SW 1271 (cell line): Measurements from ENCODE around the gene ETNK2.

Experiments
- DNase-seq, 2 experiments: peaks; one replicate each; lab custom pipeline; 2025; lab: John Stamatoyannopoulos, UW

ETNK2 gene

DNA sequence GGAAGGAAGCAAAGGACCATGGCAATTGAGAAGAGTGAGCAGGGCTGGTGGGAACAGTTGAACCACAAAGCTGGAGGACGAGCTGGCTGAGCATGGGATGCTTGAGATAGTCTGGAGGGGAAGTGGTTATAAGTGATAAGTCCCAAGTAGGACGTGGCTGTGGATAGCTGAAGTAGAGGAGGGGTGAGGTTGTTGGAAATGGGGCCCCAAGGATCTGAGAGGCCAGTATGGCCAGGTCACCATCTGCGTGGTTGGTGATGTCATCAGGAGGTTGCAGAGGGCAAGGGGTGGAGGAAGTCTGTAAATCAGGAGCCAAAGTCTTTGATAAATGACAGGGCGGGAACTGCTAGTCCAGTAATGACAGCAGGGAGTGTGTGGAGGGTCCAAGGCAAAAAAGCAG, 25.3 kb upstream of the ETNK2 start:
- DNase-seq = no peak

DNA sequence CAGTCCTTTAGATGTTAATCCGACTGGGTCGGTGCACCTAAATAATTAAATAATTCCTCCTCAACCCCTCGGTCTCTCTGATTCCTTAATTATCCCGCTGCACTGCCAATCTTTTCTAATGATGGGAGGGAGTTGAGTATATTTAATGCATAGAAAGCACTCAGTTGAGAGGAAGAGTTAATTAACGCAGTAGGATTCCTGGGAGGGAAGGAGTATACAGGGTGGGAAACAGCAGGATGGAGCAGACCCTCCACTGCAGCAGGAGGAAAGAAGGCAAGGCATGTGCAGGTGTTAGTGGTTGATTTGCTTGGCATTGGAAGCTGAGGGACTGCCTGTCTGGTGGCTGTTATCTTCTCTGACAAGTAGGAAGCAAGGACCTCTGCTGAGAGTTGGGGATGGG, 24.2 kb upstream of the ETNK2 start:
- DNase-seq = no peak

DNA sequence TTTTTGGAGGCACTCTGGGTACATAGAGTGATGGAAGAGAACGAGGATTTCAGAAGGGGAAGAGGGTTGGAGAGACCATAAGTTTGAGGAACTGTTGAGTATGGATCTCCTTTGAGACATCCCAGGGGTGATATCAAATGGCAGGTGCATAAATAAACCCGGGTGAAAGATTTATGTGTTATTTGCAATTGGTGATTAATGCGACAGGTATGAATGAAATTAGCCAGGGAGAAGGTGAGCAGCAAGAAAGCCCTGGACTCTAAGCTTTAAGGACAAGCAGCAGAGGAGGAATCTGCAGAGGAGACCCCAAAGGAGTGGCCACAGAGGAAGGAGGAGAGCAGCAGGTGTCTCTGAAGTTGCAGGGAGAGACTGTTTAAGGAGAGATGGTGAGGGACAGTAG, 23.1 kb upstream of the ETNK2 start:
- DNase-seq = no peak

DNA sequence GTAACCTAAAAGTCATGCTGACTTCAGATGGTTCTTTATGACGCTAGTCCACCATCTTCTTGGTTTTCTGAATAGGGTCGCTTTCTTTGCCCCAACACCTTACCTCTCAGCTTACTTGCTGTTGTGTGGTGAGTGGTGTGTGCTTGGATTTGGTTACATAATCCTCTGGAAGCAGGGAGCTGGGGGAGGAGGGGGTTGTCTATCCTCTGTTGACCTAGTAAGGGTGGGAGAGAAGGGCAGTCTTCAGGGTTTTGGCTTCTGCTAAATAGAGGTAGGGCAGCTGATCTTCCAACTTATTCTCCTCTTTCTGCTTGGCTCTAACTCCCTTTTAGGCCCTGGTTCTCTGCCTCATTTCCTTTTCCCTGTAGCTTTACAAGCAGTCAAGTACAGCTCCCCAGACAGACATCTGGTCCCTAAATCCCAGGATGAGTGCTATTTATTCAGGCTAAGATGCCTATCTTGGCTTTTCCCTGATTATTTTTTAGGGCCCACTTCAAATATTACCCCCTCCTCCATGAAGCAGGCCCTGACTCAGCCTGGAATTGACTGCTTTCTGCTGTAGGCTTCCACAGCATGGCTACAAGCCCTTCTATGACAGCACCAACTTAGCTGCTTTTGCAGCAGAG, 20.7 kb upstream of the ETNK2 start:
- DNase-seq = no peak

DNA sequence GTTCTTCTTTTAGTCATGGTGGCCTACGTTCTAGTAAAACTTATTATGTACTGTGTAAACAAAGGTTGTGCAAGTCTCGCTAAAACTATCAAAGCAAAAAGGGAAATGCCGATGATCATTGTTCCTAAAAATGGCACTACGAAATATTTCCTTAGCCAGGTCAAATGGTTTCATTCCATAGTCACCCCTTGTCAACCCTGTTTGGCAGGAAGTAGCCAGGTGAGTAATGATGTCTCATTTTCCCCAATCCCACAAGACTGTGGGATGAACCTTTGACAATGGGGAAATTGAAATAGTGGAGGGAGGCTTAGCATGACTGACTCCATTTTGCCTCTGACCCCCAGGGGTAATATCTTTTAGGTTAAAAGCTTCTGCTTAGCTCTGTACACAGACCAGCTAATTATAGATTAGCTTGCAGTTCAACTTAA, 19.9 kb upstream of the ETNK2 start:
- peak; percentile 33 to 56 for DNase-seq

DNA sequence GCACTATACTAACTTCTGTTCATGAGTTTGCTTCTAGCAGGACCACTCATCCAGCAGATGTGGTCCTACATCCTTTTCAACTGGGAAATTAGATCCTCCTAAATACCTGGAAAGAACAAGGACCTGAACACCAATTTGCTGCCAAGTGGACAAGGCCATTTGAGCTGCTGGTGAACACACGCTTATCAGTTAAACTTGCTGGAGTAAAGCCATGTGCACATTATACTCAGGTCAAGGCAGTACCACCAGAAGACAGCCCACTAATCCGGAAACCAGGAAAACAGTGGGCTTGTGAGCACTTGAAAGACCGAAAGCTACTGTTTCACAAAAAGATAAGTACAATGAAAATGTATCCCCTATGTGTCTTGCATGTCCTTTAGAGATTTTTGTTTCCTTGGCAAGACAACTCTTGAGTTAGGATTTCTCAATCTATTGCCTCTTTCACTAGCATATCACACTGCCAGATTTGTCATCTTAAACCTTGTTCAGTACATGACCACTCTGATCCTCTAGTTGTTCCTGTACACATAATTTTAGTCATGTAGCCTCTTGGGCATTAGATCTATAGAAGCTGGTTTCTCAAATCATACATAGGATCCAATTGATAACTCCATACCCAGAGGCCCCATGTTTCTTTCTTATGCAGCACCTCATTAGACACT, 18.8 kb upstream of the ETNK2 start:
- no peak for DNase-seq

DNA sequence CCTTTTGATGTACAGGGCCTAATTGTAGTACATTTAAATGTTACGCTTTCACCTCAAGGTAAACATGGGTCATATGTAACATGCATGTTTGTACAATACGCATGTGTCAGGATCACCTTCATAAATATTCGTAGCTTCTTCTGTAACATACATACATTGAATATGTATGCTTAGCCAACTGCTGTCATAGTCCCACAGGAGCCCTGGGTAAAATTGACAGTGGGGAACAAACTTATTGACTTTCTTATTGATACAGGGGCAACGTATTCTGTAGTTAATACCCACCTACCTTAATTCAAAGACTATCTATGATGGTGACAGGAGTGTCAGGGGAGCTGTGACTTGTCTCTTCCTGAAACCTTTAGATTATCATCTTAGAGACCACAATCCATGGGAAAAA, 18.0 kb upstream of the ETNK2 start:
- DNase-seq = no peak

DNA sequence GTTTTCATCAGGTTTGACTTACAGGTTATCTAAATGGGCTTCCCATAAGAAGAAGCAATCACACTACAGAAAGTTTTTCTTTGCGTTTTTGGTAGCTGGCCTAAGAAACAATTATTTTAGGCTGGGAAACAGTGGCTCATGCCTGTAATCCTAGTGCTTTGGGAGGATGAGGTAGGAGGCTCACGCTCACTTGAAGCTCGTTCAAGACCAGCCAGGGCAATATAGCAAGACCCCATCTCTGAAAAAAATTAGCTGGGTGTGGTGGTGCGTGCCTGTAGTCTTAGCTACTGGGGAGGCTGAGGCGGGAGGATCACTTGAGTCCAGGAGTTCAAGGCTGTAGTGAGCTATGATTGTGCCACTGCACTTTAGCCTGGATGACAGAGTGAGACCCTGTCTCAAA, 15.9 kb upstream of the ETNK2 start:
- DNase-seq = no peak

DNA sequence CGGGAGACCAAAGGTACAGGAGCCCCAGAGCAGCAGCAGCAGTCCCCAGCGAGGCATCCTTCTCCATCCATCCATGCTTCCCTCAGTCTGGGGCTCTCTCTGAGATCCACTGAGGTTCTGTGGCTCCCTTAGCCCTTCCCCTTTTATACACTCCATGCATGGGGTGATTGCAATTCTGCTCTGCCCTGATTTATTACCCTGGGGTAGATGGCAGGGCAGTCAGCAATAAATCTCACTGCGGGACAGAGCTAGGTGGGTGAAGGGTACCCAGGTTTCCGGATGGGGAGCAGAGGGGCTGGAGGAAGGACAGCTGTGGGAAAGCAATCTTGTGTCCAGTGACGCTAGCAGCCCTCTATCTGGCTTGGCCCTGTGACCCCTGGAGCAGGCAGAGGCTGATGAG, 14.4 kb upstream of the ETNK2 start, which contains the start of gene REN:
Gene REN (minus strand): TSS at position 119 of the 400 bp plus-strand sequence. CDS start 44 bp downstream, at position 75.
- DNase-seq = no peak

DNA sequence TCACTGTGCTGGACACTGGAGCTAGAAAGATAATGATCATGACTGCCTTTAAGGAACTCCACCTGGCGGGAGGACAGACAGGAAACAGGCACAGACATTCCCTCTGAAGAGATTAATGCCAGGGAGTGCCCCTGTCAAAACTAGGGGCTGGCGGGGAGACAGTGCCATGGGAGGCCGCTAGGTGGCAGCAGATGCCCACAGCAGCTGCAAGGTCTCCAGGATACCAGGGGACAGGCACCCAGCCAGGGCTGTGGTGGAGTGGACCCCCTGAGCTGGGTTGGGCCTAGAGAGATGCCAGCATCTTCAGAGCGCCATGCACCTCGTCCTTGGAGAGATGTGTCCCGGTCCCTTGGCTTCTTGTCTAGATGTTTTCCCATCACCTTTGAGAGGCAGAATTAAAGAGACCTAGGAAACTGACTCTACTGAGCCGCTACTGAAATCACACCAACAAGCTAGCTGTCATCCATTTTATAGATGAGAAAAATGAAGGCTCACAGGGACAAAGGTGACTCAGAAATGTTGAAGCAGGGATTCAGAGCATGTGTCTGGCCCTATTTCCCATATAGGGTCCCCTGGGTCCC, 10.7 kb upstream of the ETNK2 start:
- peak in 1 of 2 experiments; percentile 42 for DNase-seq

DNA sequence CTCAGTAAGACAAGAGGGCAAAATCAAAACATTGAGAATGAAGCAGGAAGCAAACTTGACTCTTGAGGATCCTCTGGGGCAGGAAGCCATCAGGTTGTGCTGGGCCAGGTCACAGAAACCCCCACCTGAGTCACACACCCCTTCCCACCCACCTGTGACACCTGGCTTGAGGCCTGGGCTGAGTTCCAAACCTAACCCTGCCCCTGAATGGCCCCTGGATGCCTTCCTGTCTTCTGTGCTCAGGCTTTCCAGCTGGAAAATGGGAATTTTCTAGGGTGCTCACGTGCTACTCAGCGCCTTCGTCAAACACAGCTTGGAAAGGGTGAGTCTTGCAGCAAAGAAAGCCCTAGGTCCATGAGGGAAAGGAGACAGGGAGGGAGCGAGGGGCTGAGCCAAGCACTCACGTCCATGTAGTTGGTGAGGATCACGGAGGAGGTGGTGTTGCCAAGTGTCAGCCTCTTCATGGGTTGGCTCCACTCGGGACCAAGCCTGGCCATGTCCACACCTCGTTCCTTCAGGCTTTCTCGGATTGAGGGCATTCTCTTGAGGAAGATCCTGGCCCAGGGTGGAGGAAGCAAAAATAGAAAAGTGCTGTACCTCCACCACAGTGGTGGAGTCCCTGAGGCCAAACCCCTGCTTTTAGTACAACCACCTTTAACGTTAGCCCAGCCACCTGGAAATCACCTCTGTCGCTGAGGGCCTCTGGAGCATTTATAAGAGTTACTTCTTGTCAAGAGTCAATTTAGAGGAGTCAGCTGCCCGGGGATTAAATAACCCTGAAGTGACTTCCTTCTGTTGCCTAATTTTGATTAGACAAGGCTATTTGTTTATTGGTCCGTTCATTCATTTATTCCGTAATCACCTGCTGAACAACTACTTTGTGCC, 10.0 kb upstream of the ETNK2 start:
- DNase-seq = no peak

DNA sequence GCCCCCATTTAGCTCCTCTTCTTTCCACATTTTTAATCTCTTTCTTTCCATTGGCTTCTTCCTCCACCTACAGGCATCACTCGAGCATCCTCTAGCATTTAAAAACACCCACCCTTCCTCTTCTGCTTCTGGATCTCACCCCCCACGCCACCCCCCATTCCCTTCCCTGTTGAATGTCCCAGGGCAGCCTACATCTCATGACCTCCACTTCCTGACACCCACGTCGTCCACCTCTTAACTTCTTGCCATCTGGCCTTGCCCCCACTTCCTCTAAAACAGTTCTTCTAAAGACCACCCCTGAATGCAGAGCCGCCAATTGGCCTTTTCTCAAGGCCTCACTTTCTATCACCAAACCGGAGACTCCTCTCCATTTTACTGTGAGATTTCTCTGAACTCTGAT, 6.1 kb upstream of the ETNK2 start:
- no peak for DNase-seq

DNA sequence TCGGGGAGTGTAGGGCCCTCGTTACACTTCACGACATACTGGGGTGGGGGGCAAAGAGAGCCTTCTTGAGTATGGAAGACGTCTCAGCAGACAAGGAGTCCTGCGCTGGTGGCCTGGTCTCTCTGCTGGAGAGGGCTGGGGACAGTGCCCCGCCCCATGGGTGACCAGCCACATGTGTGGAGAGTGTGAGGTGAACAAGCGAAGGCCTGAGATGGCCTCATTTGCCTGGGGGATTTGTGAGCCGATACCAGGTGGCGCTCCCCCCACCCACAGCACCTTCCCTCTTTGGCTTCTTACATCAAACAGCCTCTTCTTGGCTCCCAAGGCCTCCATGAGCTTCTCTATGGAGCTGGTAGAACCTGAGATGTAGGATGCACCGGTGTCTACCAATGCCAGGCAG, 4.0 kb upstream of the ETNK2 start:
- DNase-seq = no peak

DNA sequence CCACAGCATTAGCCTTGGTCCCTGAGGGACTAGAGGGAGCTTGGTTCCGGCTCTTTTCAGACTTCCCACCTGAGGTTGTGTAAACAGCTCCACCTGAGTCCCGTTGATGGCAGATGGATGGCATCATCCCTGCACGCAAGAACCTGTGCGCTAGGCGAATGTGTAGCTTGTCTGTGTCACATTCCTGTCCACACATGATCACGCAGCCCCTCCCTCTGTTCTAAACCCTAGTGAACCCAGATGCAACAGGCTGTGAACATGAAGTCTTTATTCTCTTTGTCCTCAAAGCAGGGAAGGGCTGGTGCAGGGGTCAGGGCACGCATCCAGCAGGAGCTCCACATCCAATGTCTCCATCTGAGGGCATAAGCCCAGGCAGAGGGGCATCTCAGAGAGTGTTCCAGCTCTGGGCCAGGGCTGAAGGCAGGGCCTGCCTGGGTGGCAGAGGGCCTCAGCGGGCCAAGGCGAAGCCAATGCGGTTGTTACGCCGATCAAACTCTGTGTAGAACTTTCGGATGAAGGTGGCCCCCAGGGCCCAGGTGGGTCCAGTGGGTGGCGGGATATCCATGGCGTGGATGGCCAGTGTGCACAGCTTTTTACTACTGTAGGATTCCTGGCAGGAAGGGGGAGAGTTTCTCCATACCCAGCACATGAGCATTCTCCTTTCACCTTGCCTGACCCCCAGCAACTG, 2.9 kb upstream of the ETNK2 start:
- DNase-seq = no peak

DNA sequence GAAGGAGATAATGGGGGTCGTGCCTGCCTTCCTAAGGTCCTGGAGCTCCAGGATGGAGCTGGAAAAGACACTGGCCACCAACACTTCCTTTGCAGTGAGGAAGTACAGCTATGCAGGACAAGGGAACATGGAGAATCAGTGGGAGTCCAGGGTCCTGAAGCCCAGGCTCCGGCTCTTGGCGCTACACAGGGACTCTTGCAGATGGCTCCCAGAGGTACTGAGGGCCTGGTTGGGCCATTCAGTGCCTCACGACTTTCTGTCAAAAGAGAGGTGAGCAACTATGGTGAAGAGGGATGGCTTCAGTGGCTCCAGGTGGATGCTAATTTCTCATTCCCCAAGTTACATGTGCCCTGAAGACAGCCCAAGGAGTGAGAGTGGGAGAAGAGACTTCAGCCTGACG, 1.8 kb upstream of the ETNK2 start:
- no peak for DNase-seq

DNA sequence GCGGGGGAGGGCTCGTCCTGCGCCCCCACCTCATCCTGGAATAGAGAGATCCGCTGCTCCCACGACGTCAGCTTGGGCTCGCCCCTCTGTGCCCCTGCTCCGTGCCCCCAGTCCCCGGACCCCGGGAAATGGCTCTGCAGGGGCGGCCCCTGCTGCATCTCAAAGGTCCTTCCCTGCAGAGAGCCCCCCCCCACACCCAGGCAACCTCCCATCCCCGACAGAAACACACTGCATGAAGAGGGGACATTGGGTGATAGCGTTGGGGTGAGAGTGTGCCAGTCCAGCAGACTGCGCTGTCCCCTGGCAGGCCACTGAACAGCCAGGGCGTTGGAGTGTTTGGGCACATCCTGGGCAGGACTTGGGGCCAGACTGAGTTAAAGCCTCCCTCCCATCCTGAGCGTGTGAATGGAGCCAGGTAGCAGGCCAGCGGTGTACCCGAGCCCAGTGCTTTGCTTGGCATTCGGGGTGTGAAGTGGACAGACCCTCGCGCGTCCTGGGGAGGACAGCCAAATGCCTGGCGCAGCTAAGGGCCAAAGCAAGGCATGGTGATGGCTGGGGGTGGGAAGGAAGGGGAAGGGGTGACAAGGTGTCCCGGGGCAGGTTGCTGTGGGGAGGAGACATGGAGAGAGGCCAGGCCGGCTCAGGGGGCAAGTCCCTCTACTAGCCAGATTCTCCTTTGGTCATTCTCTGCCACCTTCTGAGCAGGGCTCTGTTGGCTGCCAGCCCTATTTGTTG, 633 bp upstream of the ETNK2 start:
- no peak for DNase-seq

DNA sequence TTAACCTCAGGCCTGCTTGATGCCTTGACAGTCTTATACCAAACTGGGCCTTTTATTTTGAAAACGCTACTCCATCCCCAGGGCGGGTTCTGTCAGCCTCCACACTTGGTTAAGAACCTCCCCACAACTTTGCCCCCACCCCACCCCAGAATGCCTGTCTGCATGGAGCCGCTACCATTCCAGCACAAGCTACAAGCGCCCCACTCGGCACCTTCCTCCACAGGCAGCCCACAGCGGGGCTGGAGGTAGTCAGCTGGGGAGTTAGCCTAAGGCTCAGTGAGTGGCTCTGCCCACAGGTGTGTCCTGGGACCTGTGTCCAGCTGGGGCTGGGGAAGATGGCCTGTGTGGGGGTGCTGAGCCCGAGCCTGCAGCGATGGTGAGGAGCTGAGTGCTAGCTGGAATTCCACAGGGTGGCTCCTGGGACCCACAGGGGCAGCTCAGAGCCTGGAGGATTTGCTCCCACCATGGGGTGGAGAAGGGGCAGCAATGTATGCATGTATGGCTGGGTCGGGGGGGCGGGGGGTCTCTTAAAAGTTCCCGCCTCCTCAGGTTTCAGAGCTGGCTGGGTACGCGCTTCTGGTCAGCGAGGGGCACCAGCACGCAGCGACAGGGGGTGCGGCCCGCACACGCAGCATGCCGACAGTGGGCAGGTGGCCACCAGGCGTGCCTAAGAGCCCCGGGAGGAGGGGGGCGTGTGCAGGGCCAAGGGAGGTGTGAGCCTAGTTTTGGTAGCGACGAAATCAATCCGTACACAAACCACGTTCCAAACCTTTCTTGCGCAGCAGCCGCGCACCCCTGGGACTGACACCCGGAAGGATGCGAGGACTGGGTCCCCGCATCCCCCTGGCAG, 917 bp downstream of the ETNK2 start:
- no peak for DNase-seq

DNA sequence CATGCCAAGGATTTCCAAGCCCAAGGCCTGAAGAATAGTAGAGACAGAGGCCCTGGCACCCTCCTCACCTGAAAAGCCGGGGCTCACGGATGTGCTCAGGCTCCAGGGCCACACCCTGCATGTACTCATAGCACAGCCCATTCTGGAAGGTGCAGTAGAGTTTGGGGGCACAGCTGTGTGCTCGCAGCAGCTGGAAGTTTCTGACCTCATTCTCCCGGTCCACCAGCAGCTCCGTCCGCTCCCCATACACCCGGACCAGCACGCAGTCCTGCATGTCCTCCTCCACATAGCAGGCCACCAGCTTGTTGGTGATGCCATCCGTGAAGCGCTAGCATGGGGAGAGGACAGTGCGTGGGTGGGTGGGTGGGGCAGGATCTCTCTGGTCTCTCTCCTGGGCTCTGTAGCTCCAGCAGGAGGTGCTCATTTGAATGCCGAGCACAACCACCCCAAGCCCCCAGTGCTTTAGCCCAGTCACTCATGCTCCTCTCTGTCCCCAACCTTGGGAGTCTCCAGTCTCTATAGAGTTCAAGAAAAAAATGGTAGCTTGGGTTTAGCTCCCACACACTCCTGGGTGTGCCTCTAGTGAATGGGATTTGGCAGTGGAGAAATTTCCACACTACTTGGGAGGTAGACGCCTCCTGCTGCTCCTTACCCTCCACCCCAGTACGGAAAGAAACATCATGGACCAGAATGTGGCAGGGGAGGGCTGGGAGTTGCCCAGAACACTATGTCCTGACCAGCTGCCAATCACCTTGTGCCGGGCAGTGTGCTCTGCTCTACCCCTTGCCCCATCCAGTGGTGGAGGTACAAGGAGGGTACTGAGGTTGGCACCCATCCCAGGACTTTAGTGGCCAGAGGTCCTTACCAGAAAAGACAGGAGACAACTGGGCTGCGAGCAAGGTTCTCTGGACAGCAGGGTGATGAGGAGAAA, 1.9 kb downstream of the ETNK2 start:
- no peak for DNase-seq

DNA sequence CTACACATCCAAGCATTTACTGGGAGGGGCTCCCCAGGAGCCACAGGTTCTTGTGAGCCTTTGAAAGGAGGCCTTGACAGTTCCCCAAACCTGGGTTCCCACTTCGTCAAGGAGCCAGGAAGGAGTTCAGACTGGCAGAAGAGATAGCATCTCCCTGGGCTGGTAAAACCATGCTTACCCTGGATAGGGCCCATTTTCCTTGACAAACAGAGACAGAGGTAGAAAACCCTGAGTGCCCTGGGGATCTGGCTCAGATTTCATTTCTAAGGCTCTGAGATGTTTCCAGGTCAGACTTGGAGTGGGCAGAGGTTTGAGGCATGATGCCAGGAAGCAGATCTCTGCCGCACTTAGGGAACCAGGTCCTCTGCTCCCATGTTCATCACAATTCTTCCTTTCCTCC, 2.7 kb downstream of the ETNK2 start:
- no peak for DNase-seq
